ENCODE data around the gene BABAM2.

BABAM2 gene

GRCh38 chr2:28270456-28271152, 380.1 kb downstream of the BABAM2 start:
- in situ Hi-C loops (cut with MboI; ENCODE audit: low sequenced_read_pairs) = no loop called here

- in situ Hi-C loops (cut with MboI; ENCODE audit: low sequenced_read_pairs) = no loop called here
These were observed 380.8 kb downstream of the BABAM2 start for GRCh38 chr2:28271231-28271918.

- in situ Hi-C loops (cut with MboI; ENCODE audit: low sequenced_read_pairs) = no loop called here
These were observed 381.4 kb downstream of the BABAM2 start for GRCh38 chr2:28271919-28272250.

- in situ Hi-C loops (cut with MboI; ENCODE audit: low sequenced_read_pairs) = no loop called here
These were observed 383.2 kb downstream of the BABAM2 start for GRCh38 chr2:28273751-28274150.

GRCh38 chr2:28274911-28275685, 384.6 kb downstream of the BABAM2 start:
- in situ Hi-C loops (cut with MboI; ENCODE audit: low sequenced_read_pairs) = no loop called here

GRCh38 chr2:28276076-28276618, 385.6 kb downstream of the BABAM2 start:
- in situ Hi-C loops (cut with MboI; ENCODE audit: low sequenced_read_pairs) = no loop called here

- in situ Hi-C loops (cut with MboI; ENCODE audit: low sequenced_read_pairs) = no loop called here
These were observed 386.3 kb downstream of the BABAM2 start for GRCh38 chr2:28276807-28277206.

- in situ Hi-C loops (cut with MboI; ENCODE audit: low sequenced_read_pairs) = no loop called here
These were observed 386.9 kb downstream of the BABAM2 start for GRCh38 chr2:28277466-28277865.

- in situ Hi-C loops (cut with MboI; ENCODE audit: low sequenced_read_pairs) = no loop called here
These were observed 388.8 kb downstream of the BABAM2 start for GRCh38 chr2:28279371-28279770.

GRCh38 chr2:28280619-28281018, 390.1 kb downstream of the BABAM2 start:
- in situ Hi-C loops (cut with MboI; ENCODE audit: low sequenced_read_pairs) = no loop called here

- in situ Hi-C loops (cut with MboI; ENCODE audit: low sequenced_read_pairs) = no loop called here
These were observed 391.2 kb downstream of the BABAM2 start for GRCh38 chr2:28281739-28282138.

GRCh38 chr2:28282248-28282647, 391.7 kb downstream of the BABAM2 start:
- in situ Hi-C loops (cut with MboI; ENCODE audit: low sequenced_read_pairs) = no loop called here

- in situ Hi-C loops (cut with MboI; ENCODE audit: low sequenced_read_pairs) = no loop called here
These were observed 392.5 kb downstream of the BABAM2 start for GRCh38 chr2:28282861-28283646.

- in situ Hi-C loops (cut with MboI; ENCODE audit: low sequenced_read_pairs) = no loop called here
These were observed 393.3 kb downstream of the BABAM2 start for GRCh38 chr2:28283861-28284260.

GRCh38 chr2:28286678-28287077, 396.1 kb downstream of the BABAM2 start:
- in situ Hi-C loops (cut with MboI; ENCODE audit: low sequenced_read_pairs) = no loop called here

GRCh38 chr2:28287256-28287915, 396.9 kb downstream of the BABAM2 start:
- in situ Hi-C loops (cut with MboI; ENCODE audit: low sequenced_read_pairs) = no loop called here

- in situ Hi-C loops (cut with MboI; ENCODE audit: low sequenced_read_pairs) = no loop called here
These were observed 398.1 kb downstream of the BABAM2 start for GRCh38 chr2:28288620-28289019.

- in situ Hi-C loops (cut with MboI; ENCODE audit: low sequenced_read_pairs) = no loop called here
These were observed 401.4 kb downstream of the BABAM2 start for GRCh38 chr2:28291811-28292440.

GRCh38 chr2:28292491-28292890, 402.0 kb downstream of the BABAM2 start:
- in situ Hi-C loops (cut with MboI; ENCODE audit: low sequenced_read_pairs) = no loop called here

GRCh38 chr2:28293416-28293815, 402.9 kb downstream of the BABAM2 start:
- in situ Hi-C loops (cut with MboI; ENCODE audit: low sequenced_read_pairs) = no loop called here

All from HL-60/S4 treated with retinoic acid at 250 ng/mL for 4 days and 3 days (cell line).